Astrocyte of the cerebellum (primary cell): ENCODE results near the gene MSI2.
A peak's percentile ranks its signal among the peaks of the same experiment; 100 is the strongest.

Experiments
- DNase-seq: peaks from one replicate; pipeline ENCODE4 v3.0.0-alpha.2; 2011; ENCODE audit warnings: low read depth
- H3K4me3 ChIP-seq: 2 replicates; pipeline ENCODE4 v1.5.1; 2011; ENCODE audit warnings: mild to moderate bottlenecking, low read depth, low read length, moderate library complexity
- CTCF ChIP-seq: IDR thresholded peaks from 2 replicates; pipeline ENCODE4 v1.5.1; 2012; ENCODE audit warnings: low read length, low read depth, moderate library complexity, mild to moderate bottlenecking; ENCODE audit errors: missing control alignments
- in situ Hi-C: cut with HindIII; loops from 2 replicates; pipeline ENCODE4 v1.10.0; 2017; ENCODE audit warnings: low sequenced_read_pairs

MSI2 gene

GRCh38 chr17:57654040-57654775 lies 397.9 kb downstream of the MSI2 start:
- no peak for TF ChIP-seq CTCF
- no peak for DNase-seq
- no peak overlapping the region for H3K4me3 ChIP-seq
- in situ Hi-C loops = no loop called here

GRCh38 chr17:57655553-57655952 lies 399.2 kb downstream of the MSI2 start:
- no peak for TF ChIP-seq CTCF
- in situ Hi-C loops = no loop called here
- no peak for DNase-seq
- no peak overlapping the region for H3K4me3 ChIP-seq

- no peak for TF ChIP-seq CTCF
- in situ Hi-C loops = no loop called here
- no peak overlapping the region for H3K4me3 ChIP-seq
- no peak for DNase-seq
Observed at GRCh38 chr17:57657211-57657610, 400.9 kb downstream of the MSI2 start.

- no peak overlapping the region for H3K4me3 ChIP-seq
- in situ Hi-C loops = no loop called here
- no peak for DNase-seq
- no peak for TF ChIP-seq CTCF
Observed at GRCh38 chr17:57662041-57662440, 405.7 kb downstream of the MSI2 start.

- H3K4me3 ChIP-seq = peak overlapping the region; percentile 22
- DNase-seq = peak; percentile 97
- in situ Hi-C loops = no loop called here
- TF ChIP-seq CTCF = no peak
Observed at GRCh38 chr17:57662644-57663308, 406.5 kb downstream of the MSI2 start.

- no peak for DNase-seq
Observed at GRCh38 chr17:57663326-57664070, 407.2 kb downstream of the MSI2 start.

More at GRCh38 chr17:57663326-57664070, 407.2 kb downstream of the MSI2 start:
- in situ Hi-C loops = no loop called here
- H3K4me3 ChIP-seq = no peak overlapping the region
- TF ChIP-seq CTCF = no peak
